H1 (cell line): ENCODE results near the gene OGG1.

Experiments
- BCL11A ChIP-seq, 2 experiments: IDR thresholded peaks; one replicate each; pipeline ENCODE4 v1.6.1; 2011; ENCODE audit warnings: low read depth in 2 of 2, low read length in 2 of 2, mild to moderate bottlenecking in 2 of 2
- CTCF ChIP-seq, 3 experiments: IDR thresholded peaks; 1 replicate in 2 of 3; 2 replicates in 1 of 3; pipeline versions ENCODE4 v1.5.1 to v1.6.1; 2011; ENCODE audit warnings: low read length in 3 of 3, mild to moderate bottlenecking in 3 of 3, inconsistent platforms in 2 of 3, low read depth in 1 of 3, moderate library complexity in 1 of 3; ENCODE audit not compliant: insufficient read depth in 1 of 3; ENCODE audit errors: control extremely low read depth in 1 of 3
- GTF2F1 ChIP-seq: IDR thresholded peaks from 2 replicates; pipeline ENCODE4 v1.6.1; 2012; ENCODE audit warnings: low read depth, low read length, improper control_type of control experiment, borderline replicate concordance
- JUN ChIP-seq: IDR thresholded peaks from 2 replicates; pipeline ENCODE4 v1.6.1; 2011; ENCODE audit warnings: low read depth, mild to moderate bottlenecking, improper control_type of control experiment, low read length
- MAX ChIP-seq: IDR thresholded peaks from 2 replicates; pipeline ENCODE4 v1.6.1; 2012; ENCODE audit warnings: inconsistent platforms
- POLR2AphosphoS5 ChIP-seq: IDR thresholded peaks from 2 replicates; pipeline ENCODE4 v1.6.1; 2011; ENCODE audit warnings: low read depth, low read length
- RFX5 ChIP-seq: IDR thresholded peaks from 2 replicates; pipeline ENCODE4 v1.6.1; 2011; ENCODE audit warnings: low read depth, low read length, improper control_type of control experiment, borderline replicate concordance
- RXRA ChIP-seq: IDR thresholded peaks from 2 replicates; pipeline ENCODE4 v1.6.1; 2011; ENCODE audit warnings: low read depth, mild to moderate bottlenecking, low read length, moderate library complexity; ENCODE audit not compliant: insufficient read depth
- SIN3A ChIP-seq, 2 experiments: IDR thresholded peaks in 1 of 2; conservative IDR thresholded peaks in 1 of 2; 2 replicates each; pipeline ENCODE4 v1.6.1; 2011 to 2012; ENCODE audit warnings: low read length in 2 of 2, improper control_type of control experiment in 1 of 2, low read depth in 1 of 2, mild to moderate bottlenecking in 1 of 2
- TBP ChIP-seq: IDR thresholded peaks from 2 replicates; pipeline ENCODE4 v1.6.1; 2011; ENCODE audit warnings: low read depth, low read length, improper control_type of control experiment
- ZNF274 ChIP-seq: IDR thresholded peaks from 2 replicates; pipeline ENCODE4 v1.7.0; 2012; ENCODE audit warnings: low read length, borderline replicate concordance; ENCODE audit errors: extremely low read depth

GRCh38 chr3:9748031-9748430 is 1.7 kb upstream of the OGG1 start:
- TF ChIP-seq SIN3A (conservative IDR thresholded peaks at IDR 0.05 in 1 of 2, IDR thresholded peaks at IDR 0.05 in 1 of 2; ENCODE audit: low read depth in 1 of 2, low read length in 2 of 2) (no peak), CTCF (IDR thresholded peaks at IDR 0.05; ENCODE audit: control extremely low read depth in 1 of 3, insufficient read depth in 1 of 3, low read depth in 1 of 3, low read length in 3 of 3) (no peak), RXRA (no peak), GTF2F1 (no peak), MAX (no peak), RFX5 (no peak), ZNF274 (no peak), POLR2AphosphoS5 (no peak), BCL11A (IDR thresholded peaks at IDR 0.05; ENCODE audit: low read depth in 2 of 2, low read length in 2 of 2) (no peak), JUN (no peak), TBP (no peak)
